Skeletal muscle tissue (tissue), 4 donors: ENCODE measurements around the gene MESD. TPM values are rescaled to one million over a fixed set of nuclear protein-coding genes. Genes with fewer than 3 reads are reported as not detected.

Experiments
- H3K27ac ChIP-seq: one replicate; pipeline ENCODE4 v1.7.0; 2013; ENCODE audit warnings: mild to moderate bottlenecking, low read depth, low read length, inconsistent platforms
- H3K27me3 ChIP-seq, 3 donors: one replicate each; pipeline ENCODE4 v1.7.0; 2013; ENCODE audit warnings: low read length in 3 of 3; ENCODE audit not compliant: control insufficient read depth in 3 of 3, insufficient read depth in 3 of 3
- H3K36me3 ChIP-seq, 3 donors: one replicate each; pipeline ENCODE4 v1.7.0; 2013; ENCODE audit warnings: low read length in 3 of 3; ENCODE audit not compliant: control insufficient read depth in 3 of 3, insufficient read depth in 3 of 3
- H3K4me1 ChIP-seq, 3 donors: one replicate each; pipeline ENCODE4 v1.7.0; 2013; ENCODE audit warnings: low read length in 3 of 3, mild to moderate bottlenecking in 3 of 3; ENCODE audit not compliant: control insufficient read depth in 3 of 3, insufficient read depth in 3 of 3
- H3K4me3 ChIP-seq, 3 donors: one replicate each; pipeline ENCODE4 v1.7.0; 2013; ENCODE audit warnings: low read length in 3 of 3
- H3K9ac ChIP-seq, 3 donors: one replicate each; pipeline ENCODE4 v1.7.0; 2013; ENCODE audit warnings: low read length in 3 of 3, mild to moderate bottlenecking in 3 of 3, moderate library complexity in 2 of 3, low read depth in 1 of 3
- H3K9me3 ChIP-seq, 3 donors: one replicate each; pipeline ENCODE4 v1.7.0; 2013; ENCODE audit warnings: low read length in 3 of 3; ENCODE audit not compliant: control insufficient read depth in 3 of 3
- total RNA-seq: library from RNA; depleted of rRNA; stranded (reverse); fragments of >200 nt; gene quantifications from one replicate; pipeline ENCODE4 v1.2.3, GENCODE V29; 2014
- donor health status: Osteomylitis.

The MESD gene
- total RNA-seq, 1 donor from 2014 or later = 17.2 TPM

- Histone ChIP-seq H3K4me1 (peaks cover 10 to 13% (median 13%) of the 10 kb centered on the region in 3 donors), H3K27ac (no peak overlapping the region), H3K9ac (no peak overlapping the region)
Measured at GRCh38 chr15:81026836-81027599, 37.4 kb upstream of the MESD start.

GRCh38 chr15:81025721-81026370 is 36.2 kb upstream of the MESD start:
- H3K9me3 ChIP-seq = no peaks in the 10 kb centered on the region
- no peaks in the 10 kb centered on the region for H3K27me3 ChIP-seq
- no peak overlapping the region for H3K9ac ChIP-seq
- no peak overlapping the region for H3K4me3 ChIP-seq
- no peak overlapping the region for H3K27ac ChIP-seq
- H3K4me1 ChIP-seq = peaks cover 10 to 13% (median 13%) of the 10 kb centered on the region in 3 donors
- no peaks in the 10 kb centered on the region for H3K36me3 ChIP-seq

More at GRCh38 chr15:81026836-81027599, 37.4 kb upstream of the MESD start:
- Histone ChIP-seq H3K4me3 (no peak overlapping the region), H3K9me3 (no peaks in the 10 kb centered on the region), H3K36me3 (no peaks in the 10 kb centered on the region), H3K27me3 (no peaks in the 10 kb centered on the region)

GRCh38 chr15:81024936-81025335 is 35.3 kb upstream of the MESD start:
- Histone ChIP-seq H3K9me3 (no peaks in the 10 kb centered on the region), H3K36me3 (no peaks in the 10 kb centered on the region), H3K4me3 (no peak overlapping the region), H3K27me3 (no peaks in the 10 kb centered on the region), H3K4me1 (peaks cover 10 to 13% (median 13%) of the 10 kb centered on the region in 3 donors), H3K9ac (no peak overlapping the region), H3K27ac (peak overlapping the region; percentile 74)

GRCh38 chr15:81024265-81024872 is 34.8 kb upstream of the MESD start:
- no peaks in the 10 kb centered on the region for H3K27me3 ChIP-seq
- H3K4me1 ChIP-seq = peaks cover 10 to 13% (median 13%) of the 10 kb centered on the region in 3 donors
- H3K36me3 ChIP-seq = no peaks in the 10 kb centered on the region
- no peaks in the 10 kb centered on the region for H3K9me3 ChIP-seq
- H3K27ac ChIP-seq = peak overlapping the region; percentile 74
- H3K4me3 ChIP-seq = no peak overlapping the region
- no peak overlapping the region for H3K9ac ChIP-seq

GRCh38 chr15:81023483-81024264 is 34.1 kb upstream of the MESD start:
- Histone ChIP-seq H3K36me3 (no peaks in the 10 kb centered on the region), H3K9me3 (no peaks in the 10 kb centered on the region), H3K4me1 (peaks cover 10 to 13% (median 13%) of the 10 kb centered on the region in 3 donors), H3K27me3 (no peaks in the 10 kb centered on the region), H3K4me3 (peak overlapping the region in 2 of 3 donors; percentile 10 to 45), H3K27ac (peak overlapping the region; percentile 74), H3K9ac (no peak overlapping the region)

- no peak overlapping the region for H3K4me3 ChIP-seq
- no peaks in the 10 kb centered on the region for H3K36me3 ChIP-seq
- no peaks in the 10 kb centered on the region for H3K9me3 ChIP-seq
- peaks cover 10 to 14% (median 11%) of the 10 kb centered on the region in 3 donors for H3K4me1 ChIP-seq
- no peak overlapping the region for H3K27ac ChIP-seq
- no peaks in the 10 kb centered on the region for H3K27me3 ChIP-seq
- H3K9ac ChIP-seq = no peak overlapping the region
Measured at GRCh38 chr15:81021321-81021720, 31.7 kb upstream of the MESD start.

GRCh38 chr15:81018197-81018596 is 28.6 kb upstream of the MESD start:
- H3K27ac ChIP-seq = no peak overlapping the region
- H3K9ac ChIP-seq = no peak overlapping the region
- no peaks in the 10 kb centered on the region for H3K9me3 ChIP-seq
- no peaks in the 10 kb centered on the region for H3K27me3 ChIP-seq
- peaks cover 5 to 13% (median 10%) of the 10 kb centered on the region in 3 donors for H3K4me1 ChIP-seq
- no peak overlapping the region for H3K4me3 ChIP-seq
- H3K36me3 ChIP-seq = no peaks in the 10 kb centered on the region

- Histone ChIP-seq H3K4me1 (peaks cover 5 to 13% (median 10%) of the 10 kb centered on the region in 3 donors), H3K9me3 (no peaks in the 10 kb centered on the region), H3K9ac (no peak overlapping the region), H3K27ac (no peak overlapping the region), H3K36me3 (no peaks in the 10 kb centered on the region), H3K4me3 (no peak overlapping the region), H3K27me3 (no peaks in the 10 kb centered on the region)
Measured at GRCh38 chr15:81016489-81017068, 27.0 kb upstream of the MESD start.

GRCh38 chr15:81015621-81016488 is 26.2 kb upstream of the MESD start:
- no peak overlapping the region for H3K4me3 ChIP-seq
- no peaks in the 10 kb centered on the region for H3K36me3 ChIP-seq
- H3K27me3 ChIP-seq = no peaks in the 10 kb centered on the region
- H3K9me3 ChIP-seq = no peaks in the 10 kb centered on the region
- peaks cover 5 to 13% (median 10%) of the 10 kb centered on the region in 3 donors for H3K4me1 ChIP-seq
- H3K27ac ChIP-seq = no peak overlapping the region
- H3K9ac ChIP-seq = no peak overlapping the region
